ENCODE data around the gene KIAA1671.

DNA sequence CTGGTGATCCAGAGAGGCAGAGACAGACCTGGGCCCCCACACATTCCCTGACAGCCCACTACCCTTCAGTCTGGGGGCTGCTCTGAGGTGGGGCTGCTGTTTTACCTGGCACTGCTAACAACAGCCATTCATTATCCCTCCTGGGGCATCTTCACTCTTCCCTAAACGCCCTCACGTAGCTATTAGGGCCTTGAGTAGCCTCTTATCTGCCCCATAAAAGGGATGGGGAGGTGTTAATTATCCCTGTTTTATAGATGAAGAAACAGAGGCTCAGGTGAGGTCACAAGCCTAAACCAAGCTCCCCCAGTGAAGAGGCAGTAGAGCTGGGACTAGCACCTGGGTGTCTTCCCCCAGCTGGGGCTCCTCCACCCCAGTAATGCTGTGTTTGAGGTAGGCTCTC lies 79.5 kb downstream of the KIAA1671 start:
- TF ChIP-seq TAF1 (IDR thresholded peaks at IDR 0.05; ENCODE audit: low read depth, low read length) (no peak), POLR2AphosphoS5 (IDR thresholded peaks at IDR 0.05; ENCODE audit: low read depth, low read length) (no peak)

All from GM12891 (cell line).